ENCODE results near the gene SALL2. TPM values are rescaled to one million over a fixed set of nuclear protein-coding genes. Genes with fewer than 3 reads are reported as not detected.
A peak's percentile ranks its signal among the peaks of the same experiment; 100 is the strongest.

The SALL2 gene
- total and polyA plus RNA-seq, 10 of the 15 experiments (the other 5 are each of a cell fraction or from before 2014, with no cell fraction given), result 1.6 to 6.2 (median 2.1) TPM

- TF ChIP-seq YY1 (IDR thresholded peaks at IDR 0.05; ENCODE audit: low read depth, low read length) (peak; percentile 71), TCF7 (IDR thresholded peaks at IDR 0.05; ENCODE audit: borderline replicate concordance) (no peak), SRF (IDR thresholded peaks at IDR 0.05; ENCODE audit: low read depth in 2 of 2, low read length in 2 of 2) (peak in 1 of 2 experiments; percentile 67; a peak in 1 of 4 replicates), POU2F2 (IDR thresholded peaks at IDR 0.05; ENCODE audit: borderline replicate concordance, low read depth, low read length) (no peak), MLLT1 (IDR thresholded peaks at IDR 0.05) (peak; percentile 99), NR2F1 (conservative IDR thresholded peaks at IDR 0.05) (peak; percentile 80), BCLAF1 (IDR thresholded peaks at IDR 0.05) (no peak), ZNF207 (IDR thresholded peaks at IDR 0.05; ENCODE audit: borderline replicate concordance) (peak; percentile 46; the same call in 1 of the 2 replicates), ZBTB11 (CRISPR knock-in tag; IDR thresholded peaks at IDR 0.05) (no peak), BRCA1 (IDR thresholded peaks at IDR 0.05; ENCODE audit: low read depth, low read length) (no peak), CHD2 (IDR thresholded peaks at IDR 0.05; ENCODE audit: borderline replicate concordance, low read depth, low read length) (peak; percentile 64; the same call in 1 of the 2 replicates), JUND (IDR thresholded peaks at IDR 0.05; ENCODE audit: low read depth, low read length) (no peak)
- TF ChIP-seq, protein P1, sequence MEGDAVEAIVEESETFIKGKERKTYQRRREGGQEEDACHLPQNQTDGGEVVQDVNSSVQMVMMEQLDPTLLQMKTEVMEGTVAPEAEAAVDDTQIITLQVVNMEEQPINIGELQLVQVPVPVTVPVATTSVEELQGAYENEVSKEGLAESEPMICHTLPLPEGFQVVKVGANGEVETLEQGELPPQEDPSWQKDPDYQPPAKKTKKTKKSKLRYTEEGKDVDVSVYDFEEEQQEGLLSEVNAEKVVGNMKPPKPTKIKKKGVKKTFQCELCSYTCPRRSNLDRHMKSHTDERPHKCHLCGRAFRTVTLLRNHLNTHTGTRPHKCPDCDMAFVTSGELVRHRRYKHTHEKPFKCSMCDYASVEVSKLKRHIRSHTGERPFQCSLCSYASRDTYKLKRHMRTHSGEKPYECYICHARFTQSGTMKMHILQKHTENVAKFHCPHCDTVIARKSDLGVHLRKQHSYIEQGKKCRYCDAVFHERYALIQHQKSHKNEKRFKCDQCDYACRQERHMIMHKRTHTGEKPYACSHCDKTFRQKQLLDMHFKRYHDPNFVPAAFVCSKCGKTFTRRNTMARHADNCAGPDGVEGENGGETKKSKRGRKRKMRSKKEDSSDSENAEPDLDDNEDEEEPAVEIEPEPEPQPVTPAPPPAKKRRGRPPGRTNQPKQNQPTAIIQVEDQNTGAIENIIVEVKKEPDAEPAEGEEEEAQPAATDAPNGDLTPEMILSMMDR (IDR thresholded peaks at IDR 0.05 in 2 of 3, conservative IDR thresholded peaks at IDR 0.05 in 1 of 3; ENCODE audit: control insufficient read depth in 2 of 3, extremely low read depth in 1 of 3, insufficient read depth in 1 of 3, low read depth in 3 of 3, low read length in 3 of 3), result peak; percentile 48 to 74 (median 69)
Measured at GRCh38 chr14:21557084-21557901, 31.1 kb upstream of the SALL2 start (continued).

All from GM12878 (cell line).